Stimulated activated CD4-positive, alpha-beta T cell treated with anti-CD3 and anti-CD28 coated beads, Interleukin-2, amount 100 ng/mL, for 24 hours (primary cell): ENCODE measurements around the gene SPAG6.

Experiments used
- DNase-seq, 2 donors: peaks; one replicate each; pipeline ENCODE4 v3.0.0-alpha.2; 2020

The SPAG6 gene

GRCh38 chr10:22437620-22438588, 92.6 kb downstream of the SPAG6 start:
- peak in 1 of 2 donors; percentile 53 for DNase-seq

- no peak for DNase-seq
Measured at GRCh38 chr10:22438711-22439110, 93.4 kb downstream of the SPAG6 start.

GRCh38 chr10:22442063-22442462, 96.8 kb downstream of the SPAG6 start:
- no peak for DNase-seq

DNA sequence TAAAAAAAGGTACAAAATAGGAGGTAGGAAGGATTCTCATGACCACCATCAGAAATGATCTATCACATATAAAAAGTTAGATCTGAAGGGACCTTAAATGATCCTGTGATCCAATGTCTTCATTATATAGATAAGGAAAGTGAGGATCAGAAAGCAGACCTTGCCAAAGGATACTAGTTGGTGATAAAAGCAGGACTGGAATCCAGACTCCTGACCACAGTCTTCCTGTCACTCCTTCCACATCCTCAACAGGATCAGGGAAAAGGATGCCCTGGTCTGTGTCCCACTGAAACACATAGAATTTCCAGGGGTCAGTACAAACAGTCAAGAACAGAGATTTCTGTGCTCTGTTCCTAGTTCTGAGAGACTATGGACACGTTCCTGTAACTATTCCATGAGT, 97.2 kb downstream of the SPAG6 start:
- DNase-seq, result no peak

- no peak for DNase-seq
Measured at GRCh38 chr10:22443175-22443901, 98.0 kb downstream of the SPAG6 start.

DNA sequence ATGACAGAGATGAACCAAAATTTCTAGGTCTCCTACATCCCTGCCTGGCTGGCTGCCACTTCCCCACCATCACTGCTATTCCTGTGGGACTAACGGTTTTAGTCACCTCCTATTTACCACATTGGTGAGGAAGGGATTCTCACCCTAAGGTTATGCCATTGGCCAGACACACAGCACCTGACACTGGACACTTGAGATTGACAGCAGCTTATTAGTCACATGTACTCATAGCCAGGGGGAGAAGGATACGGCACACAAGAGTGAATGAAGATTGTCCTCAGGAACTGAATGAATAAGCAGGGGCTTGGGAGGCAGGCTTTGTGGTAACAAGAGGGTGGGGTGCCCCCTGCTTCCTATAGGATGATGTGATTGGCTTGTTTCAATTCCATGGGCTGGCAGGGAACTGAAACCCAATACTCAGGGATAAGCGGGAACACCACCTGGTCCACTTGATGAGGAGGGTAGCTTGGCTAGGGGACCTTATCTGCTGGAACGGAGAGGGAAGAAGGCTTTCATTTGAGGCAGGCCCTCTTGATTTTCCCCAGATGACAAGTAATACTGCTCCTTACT, 99.0 kb downstream of the SPAG6 start:
- no peak for DNase-seq

DNA sequence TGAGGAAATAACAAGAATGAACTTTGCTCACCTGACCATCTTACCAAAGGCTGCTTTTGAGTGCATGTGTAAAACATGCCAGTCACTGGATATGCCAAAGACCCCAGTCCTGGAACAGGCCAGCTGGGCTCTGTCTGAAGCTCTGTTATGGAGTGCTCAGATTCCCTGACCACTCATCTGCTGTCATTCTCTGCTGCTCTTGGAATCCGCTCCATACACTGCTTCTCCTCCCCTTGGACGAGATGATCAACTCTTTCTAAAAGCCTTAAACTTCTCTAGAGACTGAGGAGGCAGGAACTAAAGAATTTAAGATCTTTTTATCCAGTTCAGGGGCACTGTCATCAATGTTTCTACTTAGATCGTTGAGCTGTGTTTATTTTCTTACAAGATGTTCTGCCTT, 100.2 kb downstream of the SPAG6 start:
- DNase-seq, result no peak

DNA sequence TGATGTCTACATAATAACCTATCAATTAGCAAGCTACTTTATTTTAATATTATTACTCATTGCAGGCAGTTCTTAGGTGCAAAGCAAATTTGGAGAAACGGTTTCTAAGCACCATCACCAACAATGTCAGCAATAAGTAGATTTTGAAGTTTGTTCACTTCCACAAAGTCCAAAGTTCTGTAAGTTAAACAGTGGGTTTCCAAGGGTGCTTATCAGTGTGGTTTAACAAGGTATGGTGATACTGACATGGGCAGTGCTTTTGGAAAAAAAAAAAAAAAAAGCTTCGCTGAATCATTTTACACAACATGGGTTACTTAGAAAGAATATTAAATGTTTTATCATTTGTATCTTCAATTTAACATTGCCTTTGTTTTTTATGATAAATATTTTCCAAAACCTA, 101.8 kb downstream of the SPAG6 start:
- no peak for DNase-seq

GRCh38 chr10:22451346-22451745, 106.0 kb downstream of the SPAG6 start:
- DNase-seq, result no peak

DNA sequence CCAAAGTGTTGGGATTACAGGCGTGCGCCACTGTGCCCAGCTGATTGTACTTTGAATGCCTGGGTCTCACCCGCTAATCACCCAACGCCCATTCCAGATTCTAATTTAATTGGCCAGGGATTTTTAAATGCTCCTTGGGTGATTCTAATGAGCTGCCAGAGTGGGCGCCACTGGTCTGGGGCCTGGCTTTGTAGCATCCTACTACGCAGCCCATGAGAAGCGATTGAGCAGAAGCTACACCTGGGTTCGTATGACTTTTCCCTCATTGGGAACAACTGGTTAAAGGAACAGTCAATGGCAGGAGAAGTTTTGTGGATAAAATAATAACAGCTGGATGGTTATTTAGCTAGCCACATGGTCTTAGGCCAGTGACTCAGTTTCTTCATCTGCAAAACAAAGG, 108.0 kb downstream of the SPAG6 start:
- DNase-seq, result no peak

DNA sequence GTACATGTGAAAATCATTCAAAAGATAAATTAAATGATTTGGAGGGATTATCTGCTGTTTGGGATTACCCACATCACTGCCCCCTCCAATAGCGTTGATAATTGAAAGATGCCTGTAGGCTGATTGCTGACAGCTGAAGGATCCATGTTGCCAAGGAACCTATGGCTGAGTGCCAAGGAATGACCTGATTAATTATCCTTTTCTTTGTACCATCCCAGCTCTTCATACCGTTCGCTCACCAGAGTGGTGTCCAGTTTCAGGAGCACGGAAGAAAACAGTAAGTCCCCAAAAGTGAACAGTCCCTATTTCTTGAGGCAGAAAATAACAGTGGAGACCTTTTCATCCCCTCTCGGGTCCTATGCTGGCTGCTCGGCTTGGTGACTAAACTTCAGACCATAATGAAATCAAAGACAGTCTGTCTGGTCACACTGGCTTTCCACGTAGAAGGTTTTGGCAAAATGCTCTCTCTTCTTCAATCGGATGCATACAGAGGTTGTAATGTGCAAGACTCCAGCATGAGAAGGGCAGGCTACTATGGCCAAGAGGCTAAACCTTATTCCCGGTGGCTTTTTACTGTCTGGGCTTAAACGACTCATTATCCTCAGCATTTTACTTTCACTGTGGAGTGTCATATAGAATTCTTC, 108.8 kb downstream of the SPAG6 start:
- DNase-seq, result no peak

DNA sequence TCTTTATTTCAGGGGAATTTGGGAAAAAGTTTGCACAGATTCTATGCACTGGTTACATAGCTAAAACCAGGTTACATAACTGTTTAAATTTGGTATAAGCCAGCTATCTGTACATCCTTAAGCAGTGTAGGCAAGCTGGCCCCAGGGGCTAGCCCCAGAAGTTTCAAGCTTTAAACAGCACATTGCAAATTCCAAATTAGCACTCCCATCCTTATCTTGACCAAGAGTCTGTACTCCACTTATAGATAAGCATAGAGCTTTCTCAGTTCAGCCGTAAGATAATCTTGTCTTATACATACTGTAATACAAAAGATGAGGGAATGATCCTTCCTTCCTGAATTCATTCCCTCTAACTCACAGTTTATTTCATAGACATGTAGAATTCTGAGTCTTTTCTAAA, 109.3 kb downstream of the SPAG6 start:
- DNase-seq, result no peak

DNA sequence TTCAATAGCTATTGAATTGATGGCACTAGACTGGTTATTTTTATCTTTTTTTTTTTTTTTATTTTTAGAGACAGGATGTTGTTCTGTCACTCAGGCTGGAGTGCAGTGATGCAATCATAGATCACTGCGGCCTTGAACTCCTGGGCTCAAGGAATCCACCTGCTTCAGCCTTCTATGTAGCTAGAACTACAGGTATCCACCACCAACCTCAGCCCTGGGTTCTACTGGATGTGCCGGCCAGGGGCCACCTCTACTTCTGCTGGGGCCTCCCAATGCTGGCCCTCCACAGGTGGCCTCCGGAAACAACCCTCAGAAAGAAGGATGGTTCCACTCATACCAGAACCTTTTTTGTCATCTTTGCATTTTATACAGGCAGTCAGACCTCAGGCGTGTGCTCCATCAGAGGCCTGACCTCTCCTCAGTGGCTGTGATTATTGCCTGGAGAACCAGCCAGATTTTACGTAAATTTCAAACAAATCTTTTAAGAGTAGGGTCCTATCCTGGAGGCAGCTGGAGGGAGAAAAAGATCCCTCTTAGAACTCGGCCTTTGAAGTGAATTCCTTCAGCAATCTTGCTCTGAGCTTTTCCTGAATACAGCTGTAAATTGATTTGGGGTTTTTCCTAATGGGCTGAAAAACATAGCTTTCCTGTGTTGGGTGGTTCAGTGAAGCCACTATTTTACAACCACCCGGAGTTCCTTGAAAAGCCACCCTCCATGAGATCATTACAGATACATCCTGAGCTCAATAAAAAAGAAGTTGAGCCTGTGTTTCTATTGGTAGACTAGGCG, 110.0 kb downstream of the SPAG6 start:
- no peak for DNase-seq

- no peak for DNase-seq
Measured at GRCh38 chr10:22456486-22456885, 111.2 kb downstream of the SPAG6 start.

DNA sequence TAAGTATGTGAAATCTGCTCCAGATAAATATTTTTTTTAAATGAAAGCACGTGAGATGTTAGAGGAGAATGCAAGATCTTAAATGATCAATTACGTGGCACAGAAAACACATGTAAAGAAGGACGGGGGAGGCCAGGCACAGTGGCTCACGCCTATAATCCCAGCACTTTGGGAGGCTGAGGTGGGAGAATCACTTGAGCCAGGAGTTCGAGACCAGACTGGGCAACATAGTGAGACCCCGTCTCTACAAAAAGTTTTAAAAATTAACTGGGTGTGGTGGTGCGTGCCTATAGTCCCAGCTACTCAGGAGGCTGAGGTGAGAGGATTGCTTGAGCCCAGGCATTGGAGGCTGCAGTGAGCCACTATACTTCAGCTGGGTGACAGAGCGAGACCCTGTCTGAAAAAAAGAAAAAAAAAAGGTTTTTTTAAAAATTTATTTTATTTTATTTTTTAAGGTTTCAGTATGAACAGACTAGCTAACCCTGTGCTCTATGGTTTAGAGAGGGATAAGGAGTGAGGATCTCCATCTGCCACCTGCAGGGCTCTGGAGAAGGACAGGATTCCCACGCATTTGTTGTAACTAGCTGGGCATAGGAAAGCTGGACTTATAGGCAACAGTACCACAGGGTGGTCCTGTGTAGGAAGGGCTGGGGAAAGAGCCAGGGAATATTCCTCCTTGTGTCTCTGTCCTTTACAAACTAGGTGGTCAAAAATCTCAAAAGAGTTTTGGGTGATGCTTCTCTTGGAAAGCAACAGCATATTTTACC, 113.2 kb downstream of the SPAG6 start:
- DNase-seq, result no peak

DNA sequence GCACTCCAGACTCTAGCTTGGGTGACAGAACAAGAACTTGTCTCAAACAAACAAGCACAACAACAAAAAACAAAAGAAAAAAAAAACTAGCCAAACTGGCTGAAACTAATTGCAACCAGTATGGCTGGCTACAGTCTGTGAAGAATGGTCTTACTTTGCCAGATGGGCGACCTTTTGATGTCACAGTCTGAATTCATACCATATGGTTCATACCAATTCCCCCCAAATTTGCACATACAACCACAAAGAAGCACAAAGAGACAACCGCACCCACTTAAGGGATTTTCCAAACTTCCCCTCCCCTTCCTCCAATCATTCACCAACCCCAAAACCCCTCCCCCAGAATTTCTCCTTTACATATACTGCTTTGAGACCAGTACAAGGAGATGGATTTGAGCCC, 114.2 kb downstream of the SPAG6 start:
- DNase-seq, result no peak

DNA sequence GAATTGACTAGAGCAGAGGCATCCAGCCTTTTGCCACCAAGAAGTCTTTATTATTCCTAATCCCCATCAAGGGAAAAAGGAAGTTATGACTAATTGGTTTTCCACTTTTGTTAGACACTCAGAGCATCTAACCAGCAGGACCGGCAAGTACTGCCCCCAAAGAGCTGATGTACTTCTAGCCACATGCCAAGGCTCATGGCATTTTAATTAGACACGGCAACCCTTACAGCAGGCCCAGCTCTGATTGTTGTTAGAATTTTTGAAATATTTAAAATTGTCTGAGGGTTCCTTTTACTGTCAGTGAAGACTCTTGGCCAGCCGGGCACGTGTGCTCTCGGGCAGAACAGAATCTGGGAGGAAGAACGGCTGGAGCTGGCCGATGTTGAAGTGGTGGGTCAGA, 114.8 kb downstream of the SPAG6 start:
- DNase-seq, result no peak

- no peak for DNase-seq
Measured at GRCh38 chr10:22460531-22461403, 115.5 kb downstream of the SPAG6 start.

- no peak for DNase-seq
Measured at GRCh38 chr10:22461891-22462290, 116.6 kb downstream of the SPAG6 start.

GRCh38 chr10:22463255-22463654, 118.0 kb downstream of the SPAG6 start:
- DNase-seq, result no peak
